Glomerular visceral epithelial cell (primary cell): ENCODE data around the gene GTF2H2C.
"Not testable (repeated sequence)": the region's sequence is repeated elsewhere in the genome, so short reads cannot be mapped to it uniquely, and the experiment has no call there.

Experiments used
- DNase-seq: peaks from one replicate; pipeline ENCODE4 v3.0.0-alpha.2; 2016; ENCODE audit errors: extremely low spot score

The GTF2H2C gene

GRCh38 chr5:69566172-69566571 lies 6.2 kb downstream of the GTF2H2C start:
- DNase-seq = not testable (repeated sequence)

DNA sequence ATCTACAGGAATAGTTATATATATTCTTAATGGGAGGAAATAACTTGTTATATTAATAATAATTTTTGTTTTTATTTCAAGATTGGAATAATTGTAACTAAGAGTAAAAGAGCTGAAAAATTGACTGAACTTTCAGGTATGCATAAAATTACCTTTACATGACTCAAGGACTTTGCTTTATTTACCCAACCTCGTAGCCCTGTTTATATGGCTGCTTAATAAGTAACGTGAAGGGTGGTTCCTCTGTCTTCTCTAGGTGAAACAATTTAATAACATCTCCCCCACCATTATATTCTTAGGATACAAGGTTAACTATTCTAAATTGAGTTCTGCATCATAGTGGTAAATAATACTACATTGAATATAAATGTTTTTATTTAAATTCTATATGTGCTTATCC lies 8.1 kb downstream of the GTF2H2C start:
- not testable (repeated sequence) for DNase-seq

DNA sequence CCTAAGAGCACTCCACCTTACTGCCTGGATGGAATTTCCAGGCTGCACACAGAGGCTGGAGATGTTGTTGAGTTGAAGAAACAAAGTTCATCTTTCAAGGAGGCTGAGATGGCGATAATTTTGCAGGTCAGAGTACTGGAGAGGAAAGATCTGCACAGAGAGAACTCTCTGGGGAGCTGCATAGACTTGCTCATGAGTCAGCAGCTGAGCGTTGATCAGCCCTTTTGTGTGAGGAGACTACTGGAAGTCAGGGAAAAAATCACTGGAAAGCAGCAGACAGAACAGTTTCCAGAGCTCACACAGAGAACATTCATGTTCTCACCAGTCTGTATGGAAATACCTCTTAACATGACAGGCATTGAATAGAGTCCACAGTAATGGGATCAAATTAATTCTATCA lies 23.4 kb downstream of the GTF2H2C start:
- DNase-seq = not testable (repeated sequence)

GRCh38 chr5:69596114-69596840 lies 36.3 kb downstream of the GTF2H2C start:
- DNase-seq = not testable (repeated sequence)

DNA sequence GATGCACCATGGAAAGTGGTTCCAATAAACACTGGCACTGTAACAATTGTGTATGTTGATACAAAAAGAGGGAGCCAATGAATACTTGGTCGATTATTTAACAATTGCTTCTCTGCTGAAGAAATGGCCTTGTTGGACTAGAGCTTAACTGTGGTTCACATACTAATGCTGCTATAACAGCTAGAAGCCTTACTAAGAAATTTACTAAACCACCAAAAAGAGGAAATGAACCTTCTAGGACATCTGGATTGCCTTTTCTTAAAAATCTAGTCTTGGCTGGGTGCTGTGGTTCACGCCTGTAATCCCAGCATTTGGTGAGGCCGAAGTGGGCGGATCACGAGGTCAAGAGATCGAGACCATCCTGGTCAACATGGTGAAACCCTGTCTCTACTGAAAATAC lies 42.0 kb downstream of the GTF2H2C start:
- DNase-seq = not testable (repeated sequence)

DNA sequence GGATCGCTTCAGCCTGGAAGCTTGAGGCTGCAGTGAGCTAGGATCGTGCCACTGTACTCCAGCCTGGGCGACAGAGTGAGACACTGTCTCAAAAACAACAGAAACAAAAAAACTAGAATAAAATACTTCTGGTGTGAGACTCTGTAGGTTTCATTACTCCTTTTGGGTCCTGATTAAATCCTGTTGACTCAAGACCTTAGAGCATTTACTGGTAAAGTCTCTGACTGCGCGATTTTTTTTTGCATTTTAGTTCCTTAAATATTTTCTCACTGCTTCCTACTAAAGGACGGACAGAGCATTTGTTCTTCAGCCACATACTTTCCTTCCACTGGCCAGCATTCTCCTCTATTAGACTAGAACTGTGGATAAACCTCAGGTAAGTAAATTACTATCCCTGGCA lies 46.8 kb downstream of the GTF2H2C start:
- DNase-seq = not testable (repeated sequence)

DNA sequence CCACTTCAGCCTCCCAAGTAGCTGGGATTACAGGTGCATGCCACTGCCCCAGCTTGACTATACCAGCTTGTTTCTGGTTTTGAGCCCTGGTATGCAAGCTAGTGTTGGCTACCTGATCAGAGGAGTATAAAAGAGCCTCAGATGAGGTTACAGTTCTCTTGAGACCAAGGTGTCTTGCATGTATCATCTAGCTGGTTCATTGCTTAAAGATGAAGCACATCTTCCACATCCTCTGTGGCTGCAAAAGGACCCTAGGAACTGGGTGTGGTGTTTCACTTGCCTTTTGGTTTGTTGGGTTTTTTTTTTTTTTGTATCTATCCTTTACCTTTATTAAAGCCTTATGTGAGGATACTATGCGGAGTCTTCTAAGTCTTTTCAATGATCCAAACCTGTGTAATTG lies 47.8 kb downstream of the GTF2H2C start:
- not testable (repeated sequence) for DNase-seq

DNA sequence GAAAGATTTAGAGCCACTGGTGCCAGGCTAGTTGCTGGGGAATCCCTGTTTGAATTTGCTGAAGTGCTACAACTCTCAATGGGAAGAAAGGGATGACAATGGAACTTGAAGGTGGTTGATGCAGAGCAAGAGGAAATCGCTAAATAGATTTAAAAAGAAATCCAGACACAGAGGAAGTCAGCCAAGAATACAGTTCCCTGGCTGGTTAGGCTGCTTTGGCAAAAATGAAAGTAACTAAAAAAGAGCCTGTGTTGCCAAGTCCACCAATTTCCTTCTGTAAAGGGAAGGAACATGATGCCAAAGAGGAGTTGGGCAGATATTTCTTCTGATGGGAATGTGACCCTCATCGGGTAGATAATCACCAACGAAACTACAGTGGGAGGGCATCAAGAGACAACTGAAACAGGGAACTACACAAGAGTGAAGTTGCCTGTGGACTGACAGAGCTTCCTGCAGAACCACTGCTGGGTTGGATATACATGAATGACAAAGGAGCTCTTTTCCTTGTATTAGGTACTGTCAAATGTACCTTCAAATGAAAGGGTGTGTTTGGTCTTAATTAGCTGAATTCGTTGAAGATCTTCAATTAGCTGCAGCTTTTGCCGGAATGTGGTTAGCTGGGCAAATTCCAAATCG lies 49.0 kb downstream of the GTF2H2C start:
- not testable (repeated sequence) for DNase-seq

- DNase-seq = not testable (repeated sequence)
Observed at GRCh38 chr5:69614843-69615242, 54.9 kb downstream of the GTF2H2C start.

DNA sequence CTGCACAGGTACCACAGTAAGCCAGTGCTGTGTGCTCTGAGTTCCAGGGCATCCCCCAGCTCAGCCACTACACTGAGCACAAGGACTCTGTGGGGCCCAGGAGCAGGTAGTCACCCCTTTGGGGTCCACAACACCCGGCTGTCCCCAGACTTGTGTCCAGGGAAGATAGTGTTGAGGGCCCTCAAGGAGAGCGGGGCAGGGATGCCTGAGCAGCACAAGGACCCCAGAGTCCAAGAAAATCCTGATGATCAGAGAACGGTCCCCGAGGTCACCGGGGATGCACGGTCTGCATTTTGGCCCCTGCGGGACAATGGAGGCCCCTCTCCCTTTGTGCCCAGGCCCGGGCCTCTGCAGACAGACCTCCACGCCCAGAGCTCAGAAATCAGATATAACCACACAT lies 71.9 kb downstream of the GTF2H2C start:
- not testable (repeated sequence) for DNase-seq
